Measurements from ENCODE around the gene TMEM245.
"Not testable (repeated sequence)": the region's sequence is repeated elsewhere in the genome, so short reads cannot be mapped to it uniquely, and the experiment has no call there.

TMEM245 gene

DNA sequence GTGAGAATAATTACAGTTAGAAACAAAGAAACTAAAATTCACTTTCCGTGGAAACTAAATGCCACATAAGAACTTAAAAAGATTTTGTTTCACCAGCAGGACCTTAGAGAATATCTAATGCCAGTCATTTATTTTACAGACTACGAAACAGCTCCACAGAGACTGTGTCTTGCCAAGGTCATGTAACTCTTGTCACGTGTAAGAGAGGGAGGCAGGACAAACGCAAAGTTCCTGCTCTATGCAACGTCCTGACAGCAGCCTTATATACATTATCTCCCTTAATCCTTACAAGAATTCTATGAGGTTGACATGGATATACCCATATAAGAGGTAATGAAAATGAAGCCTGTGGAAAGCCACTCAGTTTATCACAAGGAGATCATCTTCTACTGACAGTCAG is 145.9 kb downstream of the TMEM245 start:
- no peak for DNase-seq

DNA sequence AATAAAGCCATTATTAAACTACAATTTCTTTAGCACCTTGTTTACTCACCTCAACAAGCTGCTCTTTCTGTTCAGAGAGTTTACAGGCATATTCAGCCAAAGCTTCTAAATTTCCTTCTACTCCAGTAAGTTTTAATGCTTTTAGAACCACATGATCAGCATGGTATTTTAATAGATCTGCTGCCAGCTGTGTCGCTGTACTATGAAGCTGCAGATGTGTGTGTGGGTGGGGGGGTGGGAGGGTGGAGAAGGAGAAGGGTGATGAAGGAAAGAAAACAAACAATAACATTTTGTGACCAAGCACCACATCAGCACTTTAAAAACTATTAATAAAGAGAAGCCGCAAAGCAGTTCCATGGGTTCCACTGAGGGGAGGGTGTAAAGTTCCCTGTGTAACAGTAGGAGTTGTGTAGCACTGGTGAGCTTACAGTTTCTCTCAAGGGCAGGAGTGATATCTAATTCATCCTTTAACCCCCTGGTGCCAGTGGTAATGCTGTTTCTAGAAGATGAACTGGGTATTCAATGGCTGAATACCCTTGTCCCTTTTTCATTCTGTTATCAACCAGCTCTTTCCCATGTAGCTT is 147.0 kb downstream of the TMEM245 start:
- DNase-seq = no peak

DNA sequence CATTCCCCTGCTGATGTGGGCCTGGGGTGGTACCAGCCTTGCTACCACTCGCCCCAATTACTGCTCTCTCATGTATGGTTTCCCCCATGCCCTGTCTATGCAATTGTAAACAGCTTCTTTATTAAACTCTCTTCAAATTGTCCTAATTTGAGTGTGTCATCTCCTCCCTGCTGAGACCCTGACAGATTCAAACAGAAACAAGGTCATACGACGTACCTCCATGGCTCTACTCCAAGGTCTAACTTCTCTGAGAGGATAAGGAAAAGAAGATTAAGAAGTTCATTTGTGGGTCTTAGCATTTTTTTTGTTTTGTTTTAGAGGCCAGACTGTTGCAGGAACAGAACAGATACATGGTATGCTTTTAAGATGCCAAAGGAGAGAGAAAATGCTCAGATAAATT is 147.6 kb downstream of the TMEM245 start:
- DNase-seq = no peak

DNA sequence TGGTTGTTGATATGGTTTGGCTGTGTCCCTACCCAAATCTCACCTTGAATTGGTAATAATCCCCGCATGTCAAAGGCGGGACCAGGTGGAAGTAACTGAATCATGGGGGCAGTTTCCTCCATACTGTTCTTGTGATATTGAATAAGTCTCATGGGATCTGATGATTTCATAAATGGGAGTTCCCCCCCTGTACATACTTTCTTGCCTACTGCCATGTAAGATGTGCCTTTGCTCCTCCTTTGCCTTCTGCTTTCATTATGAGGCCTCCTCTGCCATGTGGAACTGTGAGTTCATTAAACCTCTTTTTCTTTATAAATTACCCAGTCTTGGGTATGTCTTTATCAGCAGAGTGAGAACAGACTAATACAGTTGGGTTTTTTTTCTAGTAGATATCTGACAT is 148.4 kb downstream of the TMEM245 start:
- not testable (repeated sequence) for DNase-seq

DNA sequence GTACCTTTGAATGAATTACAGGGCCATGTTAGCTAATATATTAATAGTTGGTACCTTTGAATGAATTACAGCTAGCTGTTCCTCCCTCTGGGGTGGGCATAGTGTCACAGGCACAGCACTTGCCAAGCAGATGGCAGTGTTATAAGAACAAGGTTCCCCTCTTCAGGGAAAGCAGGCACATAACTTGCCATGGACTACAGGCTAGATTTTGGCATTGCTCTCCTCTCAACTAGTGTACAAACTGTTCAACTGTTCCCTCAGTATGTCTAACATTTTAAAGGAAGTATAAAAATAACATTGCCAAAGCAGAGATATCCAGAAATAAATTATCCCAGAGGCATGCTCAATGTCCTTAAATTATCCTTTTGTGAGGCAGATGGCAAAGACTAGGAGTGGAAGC is 151.8 kb downstream of the TMEM245 start:
- DNase-seq = no peak
